Measurements from ENCODE around the gene FLCN.
A peak's percentile ranks its signal among the peaks of the same experiment; 100 is the strongest.

The FLCN gene

GRCh38 chr17:17182598-17183136, 54.3 kb downstream of the FLCN start:
- no peak for DNase-seq

DNA sequence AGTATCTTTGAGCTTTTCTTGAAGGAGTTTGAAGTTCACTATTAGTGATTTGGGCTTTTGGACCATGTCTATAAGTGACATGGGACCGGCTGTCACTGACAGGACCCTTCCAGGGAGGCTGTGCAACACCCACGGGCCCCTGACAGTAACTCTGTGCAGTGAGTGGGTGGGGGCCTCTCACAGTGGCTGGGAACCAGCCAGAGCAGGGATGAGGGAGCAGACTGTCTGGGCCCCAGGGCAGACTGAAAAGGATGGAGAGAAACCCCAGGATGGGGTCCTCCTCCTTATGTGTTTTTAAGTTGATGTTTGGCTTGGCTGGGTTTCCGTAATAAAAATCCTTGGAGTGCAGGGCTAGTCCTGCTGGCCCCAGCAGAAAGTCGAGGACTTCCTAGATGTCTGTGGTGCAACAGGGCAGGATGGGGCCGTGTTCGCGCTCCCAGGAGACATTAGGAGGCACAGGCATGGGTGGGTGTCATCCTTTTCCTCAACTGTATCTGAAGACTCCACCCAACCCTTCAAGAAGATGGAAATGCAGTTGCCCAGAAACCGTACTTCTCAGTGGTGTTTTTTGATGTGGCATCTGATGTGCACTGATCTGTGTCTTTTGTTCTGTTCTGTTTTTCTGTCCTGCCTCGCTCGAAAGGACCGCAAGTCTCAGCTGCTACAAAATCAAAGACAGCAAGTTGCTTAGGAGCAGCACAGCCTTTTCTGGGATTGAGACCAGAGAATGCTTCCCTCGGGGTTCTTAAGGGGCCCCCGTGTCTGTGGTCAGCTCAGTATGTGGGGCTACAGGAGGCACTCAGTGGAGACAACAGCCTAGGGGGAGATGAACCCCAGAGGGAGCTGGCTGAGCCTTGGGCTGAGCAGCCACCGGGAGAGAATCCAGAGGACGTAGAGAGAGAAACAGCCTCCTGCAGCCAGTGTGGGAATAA, 55.0 kb downstream of the FLCN start:
- DNase-seq, result no peak

DNA sequence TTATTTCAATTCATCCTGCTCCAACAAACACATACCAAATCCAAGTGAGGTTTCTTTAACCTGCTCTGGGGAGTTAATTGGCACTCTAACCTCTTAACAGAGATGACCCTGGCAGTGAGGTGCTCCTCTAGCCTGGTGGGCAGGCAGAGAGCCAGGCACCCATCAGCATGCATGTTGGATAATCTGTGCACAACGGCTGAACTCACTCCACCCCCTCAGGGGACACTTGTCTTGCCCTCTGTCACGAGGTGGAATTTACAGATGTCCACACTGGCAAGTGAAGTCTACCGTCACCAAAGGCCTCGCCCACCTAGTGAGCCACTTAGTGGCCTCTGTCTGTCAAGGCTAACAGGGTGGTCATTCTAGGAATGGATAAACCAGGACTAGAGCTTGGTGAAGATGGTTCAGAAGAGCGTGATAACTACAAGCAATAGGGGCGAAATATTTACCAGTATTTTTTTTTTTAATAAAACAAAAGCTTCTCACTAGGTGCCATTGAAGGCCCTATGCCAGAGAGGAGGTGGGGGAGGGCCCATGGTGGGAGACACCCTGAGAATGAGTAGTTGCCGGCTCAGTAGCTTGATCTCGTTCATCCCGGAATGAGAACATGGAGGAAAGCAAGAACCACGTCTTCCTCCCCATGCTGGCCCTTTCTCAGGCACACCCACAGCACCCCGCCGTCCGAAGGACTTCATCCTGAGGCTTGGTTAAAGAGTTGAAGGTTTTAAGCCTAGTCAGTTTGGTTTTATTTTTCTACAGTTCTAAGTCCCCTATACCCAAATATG, 56.0 kb downstream of the FLCN start:
- DNase-seq, result no peak

GRCh38 chr17:17180141-17180603, 56.8 kb downstream of the FLCN start:
- peak in 1 of 4 experiments; percentile 26 for DNase-seq

- DNase-seq, result no peak
Measured at GRCh38 chr17:17179371-17179827, 57.6 kb downstream of the FLCN start.

- no peak for DNase-seq
Measured at GRCh38 chr17:17177176-17177575, 59.8 kb downstream of the FLCN start.

DNA sequence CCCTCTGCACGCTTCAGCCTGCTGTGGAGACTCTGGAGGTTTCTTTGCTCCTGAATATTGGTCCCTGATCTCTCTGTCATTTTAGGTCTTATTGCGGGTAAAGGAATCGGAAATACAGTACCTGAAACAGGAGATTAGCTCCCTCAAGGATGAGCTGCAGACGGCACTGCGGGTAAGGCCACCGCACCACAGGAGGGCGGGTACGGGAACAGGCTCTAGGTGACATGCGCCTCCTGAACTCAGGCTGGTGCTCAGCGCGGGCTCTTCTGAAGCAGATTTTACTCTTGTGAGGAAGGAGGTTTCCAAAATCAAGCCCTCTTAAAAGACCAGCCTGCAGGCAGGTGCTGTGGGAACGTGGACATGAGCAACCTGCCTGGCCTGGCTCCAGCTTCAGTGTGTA, 60.6 kb downstream of the FLCN start:
- DNase-seq, result no peak

DNA sequence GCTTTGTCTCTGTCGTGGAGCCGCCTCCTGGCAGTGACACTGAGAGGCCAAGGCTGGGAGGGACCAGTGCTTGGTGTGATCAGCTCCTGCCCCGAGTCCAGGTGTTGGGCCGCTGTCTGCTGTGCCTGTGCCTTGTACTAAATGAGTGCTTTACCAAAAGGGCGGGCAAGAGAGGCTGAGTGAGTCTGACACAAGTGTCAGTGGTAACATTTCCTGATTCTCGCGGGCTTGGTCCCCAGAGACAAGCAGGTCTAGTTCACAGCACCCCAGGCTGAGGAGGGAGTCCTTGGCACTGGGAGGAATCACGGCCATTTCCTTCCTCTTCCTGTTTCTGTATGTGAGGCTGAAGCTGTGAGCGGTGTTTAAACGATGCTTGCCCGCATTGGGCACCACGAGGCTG, 61.1 kb downstream of the FLCN start:
- no peak for DNase-seq

DNA sequence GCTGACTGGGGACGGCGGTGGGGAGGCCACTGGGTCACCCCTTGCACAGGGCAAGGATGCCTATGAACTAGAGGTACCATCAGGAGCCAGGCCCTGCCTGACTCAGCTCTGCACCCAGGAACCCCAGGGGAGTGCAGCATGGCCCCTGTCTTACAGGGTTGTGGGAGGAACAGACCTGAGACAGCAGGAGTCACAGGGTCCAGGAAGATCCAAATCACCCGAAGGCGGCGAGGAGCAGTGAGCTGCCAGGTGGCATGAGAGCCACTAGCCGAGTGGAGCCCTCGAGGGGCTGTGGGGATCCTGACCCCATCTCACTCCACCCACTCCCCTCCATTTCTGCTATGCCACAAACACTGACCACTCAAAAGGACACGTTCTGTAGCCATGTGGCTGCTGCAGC, 61.6 kb downstream of the FLCN start:
- DNase-seq, result no peak

DNA sequence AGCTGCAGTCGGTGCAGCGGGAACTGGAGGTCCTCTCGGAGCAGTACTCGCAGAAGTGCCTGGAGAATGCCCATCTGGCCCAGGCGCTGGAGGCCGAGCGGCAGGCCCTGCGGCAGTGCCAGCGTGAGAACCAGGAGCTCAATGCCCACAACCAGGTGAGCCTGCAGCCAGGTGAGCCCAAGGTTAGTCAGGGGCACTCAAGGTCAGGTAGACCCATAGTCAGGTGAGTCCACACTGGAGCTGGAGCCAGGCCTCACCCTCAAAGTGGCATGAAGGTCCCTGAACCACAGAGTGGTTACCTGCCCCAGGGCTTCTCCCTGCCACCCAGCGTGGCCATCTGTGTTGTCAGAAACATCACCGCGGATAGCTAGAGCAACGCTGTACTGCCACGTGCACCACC, 63.0 kb downstream of the FLCN start:
- no peak for DNase-seq

DNA sequence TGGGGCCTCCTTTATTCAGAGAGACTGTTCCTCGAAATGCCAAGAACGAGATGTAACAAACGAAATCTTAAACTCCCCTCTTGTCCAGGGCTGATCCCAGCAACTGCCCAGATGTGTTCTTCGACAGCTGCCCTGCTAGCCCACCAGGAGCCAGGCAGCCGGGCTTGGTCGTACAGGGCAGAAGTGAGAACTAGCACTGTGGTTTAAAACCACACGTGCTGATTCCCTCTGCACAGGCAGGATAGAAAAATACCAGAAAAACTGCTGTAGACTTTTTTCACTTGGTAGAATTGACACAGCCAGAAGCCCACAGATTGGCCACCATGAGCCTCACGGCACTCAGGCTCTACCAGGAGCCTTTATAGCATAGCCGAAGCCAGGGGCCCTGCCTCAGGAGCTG, 64.0 kb downstream of the FLCN start:
- DNase-seq, result no peak

DNA sequence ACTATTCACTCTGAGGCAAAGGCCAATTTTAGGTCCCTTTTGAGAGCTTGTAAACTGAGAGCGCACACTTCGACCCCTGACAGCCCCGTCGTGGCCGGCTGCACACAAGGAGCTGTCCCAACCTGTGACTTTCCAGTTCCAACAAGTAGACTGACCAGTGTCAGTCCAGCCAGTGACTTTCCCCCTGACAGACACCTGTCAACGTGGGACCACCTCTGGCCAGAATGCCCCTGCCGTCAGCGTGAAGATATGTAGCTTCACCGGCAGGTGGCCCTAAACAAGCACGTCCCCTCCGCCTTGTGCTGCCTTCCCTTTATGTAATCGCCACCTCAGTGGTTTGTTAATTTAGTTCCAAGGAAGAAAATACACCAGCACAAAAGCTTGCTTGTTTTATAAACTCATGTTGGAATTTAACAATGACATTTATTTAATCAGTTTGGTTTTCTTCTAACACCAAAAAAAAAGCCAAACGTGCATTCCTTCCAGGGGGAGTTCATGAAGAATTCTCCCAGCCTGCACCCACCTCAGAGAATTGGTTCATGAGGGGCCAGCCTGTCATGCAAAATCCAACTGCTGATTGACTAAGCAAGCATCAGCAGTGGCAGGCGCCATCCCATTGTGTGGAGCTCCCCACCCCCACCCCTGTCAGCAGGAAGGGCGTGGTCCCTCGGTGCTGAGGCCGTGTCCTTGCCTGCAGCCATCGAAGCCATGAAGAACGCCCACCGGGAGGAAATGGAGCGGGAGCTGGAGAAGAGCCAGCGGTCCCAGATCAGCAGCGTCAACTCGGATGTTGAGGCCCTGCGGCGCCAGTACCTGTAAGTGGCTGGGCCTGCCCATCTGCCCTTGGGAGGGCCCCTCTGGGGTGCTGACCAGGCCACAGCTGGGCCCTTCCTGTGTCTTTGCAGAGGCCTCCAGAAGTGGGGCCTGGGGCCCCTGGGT, 64.7 kb downstream of the FLCN start:
- no peak for DNase-seq

DNA sequence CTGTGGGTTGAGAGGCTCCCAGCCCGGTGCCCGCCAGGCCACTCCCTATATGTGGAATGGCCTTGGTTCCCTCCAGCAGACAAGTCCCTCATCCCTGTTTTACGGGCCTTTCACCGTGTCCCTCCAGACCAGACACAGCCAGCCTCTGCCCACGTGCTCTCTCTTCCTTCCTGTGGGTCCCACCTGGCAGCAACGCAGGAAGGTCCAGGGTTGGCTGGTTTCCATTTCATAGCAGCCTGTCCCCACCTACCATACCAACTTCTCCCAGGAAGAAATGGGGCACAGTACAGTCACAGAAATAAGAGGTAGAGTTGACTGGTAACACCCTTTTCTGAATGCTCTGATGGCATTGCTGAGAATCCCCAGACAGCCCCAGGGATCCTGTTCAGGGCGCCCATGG, 65.8 kb downstream of the FLCN start:
- DNase-seq, result no peak

DNA sequence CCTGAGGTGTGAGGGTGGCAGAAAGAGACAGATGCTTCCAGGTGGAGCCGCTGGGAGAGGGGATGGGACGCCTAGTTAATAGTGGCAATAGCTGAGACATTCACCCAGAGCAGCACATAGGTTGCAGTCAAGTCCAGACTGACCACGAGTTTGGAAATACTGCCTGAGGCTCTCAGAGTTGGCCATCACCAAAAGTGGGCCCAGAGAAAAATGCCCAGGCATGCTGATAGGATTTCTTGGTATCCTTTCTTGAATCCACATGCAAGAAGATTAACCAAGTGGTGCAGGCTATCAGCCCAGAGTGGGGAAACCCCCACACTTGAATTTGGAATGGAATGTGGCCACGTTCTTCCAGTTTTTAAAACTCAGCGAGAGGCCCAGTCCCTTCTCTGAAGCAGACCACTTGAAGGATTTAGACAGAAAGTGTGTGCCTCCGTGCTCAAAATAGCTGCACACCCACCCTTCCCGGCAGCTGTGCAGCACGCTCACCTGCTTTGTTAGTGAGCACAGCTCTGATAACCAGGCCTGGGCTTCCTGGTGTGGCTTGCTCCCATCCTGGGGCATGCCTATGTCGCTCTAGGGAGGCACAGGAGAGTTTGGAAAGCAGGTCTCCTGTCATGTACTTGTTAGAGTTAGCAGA, 66.5 kb downstream of the FLCN start:
- no peak for DNase-seq

DNA sequence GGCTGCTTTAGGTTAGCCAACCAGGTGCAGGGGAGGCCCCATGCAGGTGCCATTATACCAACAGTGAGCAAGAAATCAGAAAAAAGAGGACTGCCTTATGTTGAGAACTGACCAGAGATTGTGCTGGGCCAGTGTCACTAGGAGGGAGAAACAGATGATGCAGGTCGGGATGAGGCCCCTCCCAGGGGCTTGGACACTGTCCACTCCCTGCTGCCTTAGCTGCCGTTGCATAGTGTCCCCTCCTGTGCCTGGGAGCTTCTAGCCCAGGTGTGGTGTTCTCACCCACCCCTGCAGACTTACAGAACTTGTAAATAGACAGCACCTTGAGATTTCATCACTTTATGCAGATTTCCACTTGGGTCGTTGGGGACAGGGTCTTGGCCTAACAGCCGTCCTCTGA, 67.6 kb downstream of the FLCN start:
- DNase-seq, result no peak

- no peak for DNase-seq
Measured at GRCh38 chr17:17168401-17168800, 68.6 kb downstream of the FLCN start.

DNA sequence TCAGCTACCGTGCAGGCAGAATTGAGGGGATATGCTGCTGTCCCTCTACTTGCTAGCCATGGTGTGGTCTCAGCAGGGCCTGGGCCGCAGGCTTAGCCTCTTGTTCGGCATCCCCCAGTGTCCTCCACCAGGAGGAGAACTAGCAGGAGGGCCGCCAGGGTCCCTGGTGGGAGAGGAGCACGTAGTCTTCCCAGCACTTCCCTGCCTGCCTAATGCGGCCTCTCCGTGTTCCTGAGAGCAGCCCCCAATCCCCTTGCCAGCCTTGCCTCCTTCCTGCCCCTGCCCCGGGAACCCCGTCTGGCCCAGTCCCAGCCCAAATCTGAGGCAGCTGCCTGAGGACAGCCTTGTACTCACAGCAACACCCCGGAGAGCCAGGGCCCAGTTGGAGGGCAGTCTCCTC, 69.0 kb downstream of the FLCN start:
- no peak for DNase-seq

- DNase-seq, result no peak
Measured at GRCh38 chr17:17167356-17167755, 69.6 kb downstream of the FLCN start.

GRCh38 chr17:17166446-17166845, 70.5 kb downstream of the FLCN start:
- DNase-seq, result no peak

DNA sequence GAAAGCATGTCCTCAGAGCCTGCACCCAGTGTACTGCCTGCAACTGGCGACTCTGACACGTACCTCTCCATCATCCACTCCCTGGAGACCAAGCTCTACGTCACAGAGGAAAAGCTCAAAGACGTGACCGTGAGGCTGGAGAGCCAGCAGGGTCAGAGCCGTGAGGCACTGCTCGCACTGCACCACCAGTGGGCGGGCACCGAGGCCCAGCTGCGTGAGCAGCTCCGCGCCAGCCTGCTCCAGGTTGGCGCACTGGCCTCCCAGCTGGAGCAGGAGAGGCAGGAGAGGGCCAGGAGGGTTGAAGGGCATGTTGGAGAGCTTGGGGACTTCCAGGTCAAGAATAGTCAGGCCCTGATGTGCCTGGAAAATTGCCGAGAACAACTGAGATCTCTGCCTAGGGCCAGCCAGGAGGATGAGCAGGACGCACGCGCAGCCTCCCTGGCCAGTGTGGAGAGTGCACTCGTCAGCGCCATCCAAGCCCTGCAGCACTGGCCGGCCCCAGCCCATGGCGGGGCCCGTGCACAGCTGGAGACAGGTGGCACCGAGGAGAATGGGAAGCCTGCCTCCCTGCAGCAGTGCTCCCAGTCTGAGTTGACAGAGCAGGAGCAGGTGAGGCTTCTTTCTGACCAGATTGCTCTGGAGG, 71.2 kb downstream of the FLCN start:
- DNase-seq, result no peak

- no peak for DNase-seq
Measured at GRCh38 chr17:17164676-17165075, 72.3 kb downstream of the FLCN start.

All from activated CD4-positive, CD25-positive, alpha-beta regulatory T cell (primary cell).